SKM-1 treated with dmso at 0.1 percent for 144 hours (cell line): ENCODE results near the gene MAP1LC3B.

Experiments used
- DNase-seq: peaks from one replicate; lab custom pipeline; 2025; ENCODE audit not compliant: unreplicated experiment; lab: John Stamatoyannopoulos, UW

Gene MAP1LC3B

GRCh38 chr16:87451563-87452210 lies 59.6 kb downstream of the MAP1LC3B start:
- DNase-seq = no peak

GRCh38 chr16:87453326-87453725 lies 61.2 kb downstream of the MAP1LC3B start:
- DNase-seq = no peak
